Measurements from ENCODE around the gene ARFGAP3.
"Not testable (repeated sequence)": the region's sequence is repeated elsewhere in the genome, so short reads cannot be mapped to it uniquely, and the experiment has no call there.

The ARFGAP3 gene

GRCh38 chr22:42794551-42795510 lies 62.2 kb downstream of the ARFGAP3 start:
- DNase-seq (ENCODE audit: low spot score), result no peak

GRCh38 chr22:42793848-42794405 lies 63.1 kb downstream of the ARFGAP3 start:
- DNase-seq (ENCODE audit: low spot score), result no peak

- no peak for DNase-seq (ENCODE audit: low spot score)
Measured at GRCh38 chr22:42792909-42793847, 63.9 kb downstream of the ARFGAP3 start.

GRCh38 chr22:42792453-42792908 lies 64.6 kb downstream of the ARFGAP3 start:
- no peak for DNase-seq (ENCODE audit: low spot score)

- no peak for DNase-seq (ENCODE audit: low spot score)
Measured at GRCh38 chr22:42791721-42792452, 65.2 kb downstream of the ARFGAP3 start.

- no peak for DNase-seq (ENCODE audit: low spot score)
Measured at GRCh38 chr22:42788466-42788865, 68.6 kb downstream of the ARFGAP3 start.

- no peak for DNase-seq (ENCODE audit: low spot score)
Measured at GRCh38 chr22:42788021-42788420, 69.1 kb downstream of the ARFGAP3 start.

- no peak for DNase-seq (ENCODE audit: low spot score)
Measured at GRCh38 chr22:42787357-42787736, 69.7 kb downstream of the ARFGAP3 start.

GRCh38 chr22:42786606-42787356 lies 70.3 kb downstream of the ARFGAP3 start:
- no peak for DNase-seq (ENCODE audit: low spot score)

GRCh38 chr22:42785706-42786499 lies 71.2 kb downstream of the ARFGAP3 start:
- DNase-seq (ENCODE audit: low spot score), result no peak

- not testable (repeated sequence) for DNase-seq (ENCODE audit: low spot score)
Measured at GRCh38 chr22:42782306-42782705, 74.8 kb downstream of the ARFGAP3 start.

GRCh38 chr22:42780070-42780540 lies 77.0 kb downstream of the ARFGAP3 start:
- peak; percentile 89 for DNase-seq (ENCODE audit: low spot score)

GRCh38 chr22:42777126-42777525 lies 79.9 kb downstream of the ARFGAP3 start:
- DNase-seq (ENCODE audit: low spot score), result no peak

GRCh38 chr22:42773167-42773566 lies 83.9 kb downstream of the ARFGAP3 start:
- DNase-seq (ENCODE audit: low spot score), result no peak

- DNase-seq (ENCODE audit: low spot score), result no peak
Measured at GRCh38 chr22:42772647-42773046, 84.4 kb downstream of the ARFGAP3 start.

GRCh38 chr22:42770941-42771647 lies 86.0 kb downstream of the ARFGAP3 start:
- no peak for DNase-seq (ENCODE audit: low spot score)

GRCh38 chr22:42770448-42770726 lies 86.7 kb downstream of the ARFGAP3 start:
- no peak for DNase-seq (ENCODE audit: low spot score)

GRCh38 chr22:42769574-42770447 lies 87.3 kb downstream of the ARFGAP3 start:
- peak; percentile 87 for DNase-seq (ENCODE audit: low spot score)

GRCh38 chr22:42769238-42769573 lies 87.9 kb downstream of the ARFGAP3 start:
- DNase-seq (ENCODE audit: low spot score), result no peak

Measured in kidney tubule cell (primary cell).